ENCODE data around the gene HMX1. TPM values are rescaled to one million over a fixed set of nuclear protein-coding genes. Genes with fewer than 3 reads are reported as not detected.

The HMX1 gene
- total RNA-seq, 2 experiments from 2014 or later, result not detected

DNA sequence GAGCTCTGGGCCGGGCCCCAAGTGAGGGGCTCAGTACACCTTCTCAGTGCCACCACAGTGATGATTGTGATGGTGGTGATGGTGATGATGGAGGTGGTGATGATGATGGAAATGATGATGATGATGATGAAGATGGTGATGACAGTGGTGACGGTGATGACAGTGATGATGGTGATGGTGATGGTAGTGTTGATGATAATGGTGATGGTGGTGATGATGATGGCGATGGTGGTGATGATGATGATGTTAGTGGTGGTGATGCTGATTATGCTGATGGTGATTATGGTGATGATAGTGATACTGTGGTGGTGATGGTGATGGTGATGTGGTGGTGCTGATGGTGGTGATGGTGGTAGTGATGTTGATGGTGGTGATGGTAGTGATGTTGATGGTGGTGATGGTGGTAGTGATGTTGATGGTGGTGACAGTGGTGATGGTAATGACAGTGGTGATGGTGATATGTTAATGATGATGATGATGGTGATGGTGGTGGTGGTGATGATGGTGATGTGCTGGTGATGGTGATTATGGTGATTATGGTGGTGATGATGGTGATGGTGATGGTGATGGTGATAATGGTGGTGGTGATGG, 29.9 kb downstream of the HMX1 start:
- no peaks in the 10 kb centered on the region for H3K36me3 Mint-ChIP-seq (ENCODE audit: low read depth)
- no peak overlapping the region for H3K4me3 Mint-ChIP-seq
- Histone ChIP-seq H3K36me3 (ENCODE audit: insufficient read depth, low read length) (no peaks in the 10 kb centered on the region), H3K27me3 (ENCODE audit: control insufficient read depth in 1 of 2, insufficient read depth in 2 of 2, low read length in 2 of 2) (no peaks in the 10 kb centered on the region), H3K4me1 (ENCODE audit: insufficient read depth, low read length) (no peaks in the 10 kb centered on the region), H3K4me3 (ENCODE audit: low read length) (no peak overlapping the region), H3K27ac (ENCODE audit: low read depth in 1 of 2, low read length in 2 of 2) (no peak overlapping the region), H3K9me3 (ENCODE audit: control insufficient read depth in 1 of 2, insufficient read depth in 1 of 2, low read length in 2 of 2) (peaks cover 7 to 36% of the 10 kb centered on the region in 2 experiments)
- peaks cover 5% of the 10 kb centered on the region for H3K27me3 Mint-ChIP-seq
- no peak for DNase-seq
- no peak overlapping the region for H3K27ac Mint-ChIP-seq
- ChIA-PET CTCF (no interaction called here), POLR2A (no interaction called here)
- H3K9me3 Mint-ChIP-seq, result peaks cover 2% of the 10 kb centered on the region
- intact Hi-C loops (cut with DNase I, micrococcal nuclease), result no loop called here
- TF ChIP-seq, protein P1, sequence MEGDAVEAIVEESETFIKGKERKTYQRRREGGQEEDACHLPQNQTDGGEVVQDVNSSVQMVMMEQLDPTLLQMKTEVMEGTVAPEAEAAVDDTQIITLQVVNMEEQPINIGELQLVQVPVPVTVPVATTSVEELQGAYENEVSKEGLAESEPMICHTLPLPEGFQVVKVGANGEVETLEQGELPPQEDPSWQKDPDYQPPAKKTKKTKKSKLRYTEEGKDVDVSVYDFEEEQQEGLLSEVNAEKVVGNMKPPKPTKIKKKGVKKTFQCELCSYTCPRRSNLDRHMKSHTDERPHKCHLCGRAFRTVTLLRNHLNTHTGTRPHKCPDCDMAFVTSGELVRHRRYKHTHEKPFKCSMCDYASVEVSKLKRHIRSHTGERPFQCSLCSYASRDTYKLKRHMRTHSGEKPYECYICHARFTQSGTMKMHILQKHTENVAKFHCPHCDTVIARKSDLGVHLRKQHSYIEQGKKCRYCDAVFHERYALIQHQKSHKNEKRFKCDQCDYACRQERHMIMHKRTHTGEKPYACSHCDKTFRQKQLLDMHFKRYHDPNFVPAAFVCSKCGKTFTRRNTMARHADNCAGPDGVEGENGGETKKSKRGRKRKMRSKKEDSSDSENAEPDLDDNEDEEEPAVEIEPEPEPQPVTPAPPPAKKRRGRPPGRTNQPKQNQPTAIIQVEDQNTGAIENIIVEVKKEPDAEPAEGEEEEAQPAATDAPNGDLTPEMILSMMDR (IDR thresholded peaks at IDR 0.05), result no peak
- ATAC-seq (ENCODE audit: poor library complexity), result no peak
- no peaks in the 10 kb centered on the region for H3K4me1 Mint-ChIP-seq (ENCODE audit: low read depth)

DNA sequence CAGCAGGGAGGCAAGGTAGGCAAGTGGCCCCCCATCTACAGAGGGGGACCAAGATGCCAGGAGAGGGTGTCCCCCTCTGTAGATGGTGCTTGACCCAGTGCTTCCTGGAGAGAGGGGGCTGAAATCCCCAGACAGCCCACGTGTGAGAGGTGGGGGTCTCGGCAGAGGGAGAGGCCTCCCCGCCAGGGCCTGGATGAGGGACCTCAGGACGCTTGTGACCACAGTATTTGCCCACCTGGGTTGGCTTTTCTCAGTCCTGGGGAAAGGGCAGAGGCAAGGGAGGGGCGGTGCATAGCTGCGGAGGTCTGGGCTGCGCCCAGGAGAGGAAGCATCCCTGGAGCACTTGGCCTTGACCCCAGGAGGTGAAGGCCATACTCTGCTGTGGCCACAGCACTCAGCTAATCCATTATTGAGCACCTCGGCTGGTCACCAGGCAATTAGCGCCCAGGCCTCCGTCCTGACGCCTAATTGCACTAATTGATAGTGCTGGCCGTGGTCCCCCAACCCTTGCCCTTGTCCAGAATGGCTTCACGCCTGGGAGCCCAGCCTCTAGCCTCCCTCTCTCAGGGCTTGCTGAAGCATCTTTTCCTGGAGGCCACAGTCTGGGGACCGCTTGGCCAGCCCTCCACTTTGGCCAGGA, 30.7 kb downstream of the HMX1 start:
- Histone ChIP-seq H3K27me3 (ENCODE audit: control insufficient read depth in 1 of 2, insufficient read depth in 2 of 2, low read length in 2 of 2) (no peaks in the 10 kb centered on the region), H3K36me3 (ENCODE audit: insufficient read depth, low read length) (no peaks in the 10 kb centered on the region), H3K4me1 (ENCODE audit: insufficient read depth, low read length) (no peaks in the 10 kb centered on the region), H3K4me3 (ENCODE audit: low read length) (no peak overlapping the region), H3K27ac (ENCODE audit: low read depth in 1 of 2, low read length in 2 of 2) (no peak overlapping the region), H3K9me3 (ENCODE audit: control insufficient read depth in 1 of 2, insufficient read depth in 1 of 2, low read length in 2 of 2) (peaks cover 7 to 32% of the 10 kb centered on the region in 2 experiments)
- TF ChIP-seq, protein P1 (IDR thresholded peaks at IDR 0.05), result no peak
- peaks cover 2% of the 10 kb centered on the region for H3K9me3 Mint-ChIP-seq
- H3K27me3 Mint-ChIP-seq, result peaks cover 5% of the 10 kb centered on the region
- H3K27ac Mint-ChIP-seq, result no peak overlapping the region
- no peaks in the 10 kb centered on the region for H3K36me3 Mint-ChIP-seq (ENCODE audit: low read depth)
- intact Hi-C loops (cut with DNase I, micrococcal nuclease), result no loop called here
- DNase-seq (no peak), ATAC-seq (ENCODE audit: poor library complexity) (no peak)
- CTCF ChIA-PET, result no interaction called here
- no peaks in the 10 kb centered on the region for H3K4me1 Mint-ChIP-seq (ENCODE audit: low read depth)
- no peak overlapping the region for H3K4me3 Mint-ChIP-seq
- POLR2A ChIA-PET, result no interaction called here

DNA sequence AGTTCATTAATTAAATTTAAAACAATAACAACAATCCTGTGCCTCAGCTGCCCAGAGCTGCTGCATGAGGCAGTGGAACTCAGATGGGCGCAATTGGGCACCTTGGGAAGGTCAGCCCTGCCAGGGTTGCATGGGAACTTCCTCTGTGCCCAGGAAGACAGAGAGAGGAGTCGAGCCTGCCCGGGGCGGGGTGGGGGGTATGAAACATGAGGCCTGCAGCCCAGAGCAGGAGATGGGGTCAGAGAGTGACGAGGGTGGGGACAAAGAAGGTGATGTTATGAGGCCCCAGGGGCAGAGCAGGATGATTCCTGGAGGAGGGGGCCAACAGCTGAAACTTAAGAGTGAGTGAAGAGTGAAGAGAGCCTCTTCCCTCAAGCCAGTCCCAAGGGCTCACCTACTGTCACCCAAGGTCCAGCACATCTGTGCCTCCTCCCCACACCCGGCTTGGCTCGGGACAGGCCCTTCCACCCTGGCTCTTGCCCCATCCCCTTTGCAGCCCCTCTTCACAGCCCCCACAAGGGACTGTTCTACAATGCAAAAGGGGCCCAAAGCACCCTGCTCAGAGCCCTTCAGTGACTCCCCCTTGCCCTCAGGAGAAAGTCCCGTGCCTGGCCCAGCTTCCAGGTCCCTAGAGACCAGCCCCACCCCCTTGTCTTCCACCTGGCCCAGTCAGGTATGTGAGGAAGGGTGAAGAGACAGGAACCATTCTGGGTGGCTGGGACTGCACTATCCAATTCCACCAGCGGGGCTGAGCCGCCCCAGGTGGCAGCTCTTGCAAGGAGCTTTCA, 31.4 kb downstream of the HMX1 start:
- Mint-ChIP-seq H3K4me3 (no peak overlapping the region), H3K9me3 (peaks cover 2% of the 10 kb centered on the region), H3K27me3 (peaks cover 5% of the 10 kb centered on the region), H3K27ac (no peak overlapping the region), H3K4me1 (ENCODE audit: low read depth) (no peaks in the 10 kb centered on the region), H3K36me3 (ENCODE audit: low read depth) (no peaks in the 10 kb centered on the region)
- intact Hi-C loops (cut with DNase I, micrococcal nuclease), result no loop called here
- ATAC-seq (ENCODE audit: poor library complexity), result no peak
- Histone ChIP-seq H3K27ac (ENCODE audit: low read depth in 1 of 2, low read length in 2 of 2) (no peak overlapping the region), H3K9me3 (ENCODE audit: control insufficient read depth in 1 of 2, insufficient read depth in 1 of 2, low read length in 2 of 2) (peaks cover 7 to 29% of the 10 kb centered on the region in 2 experiments), H3K4me1 (ENCODE audit: insufficient read depth, low read length) (no peaks in the 10 kb centered on the region), H3K4me3 (ENCODE audit: low read length) (no peak overlapping the region), H3K36me3 (ENCODE audit: insufficient read depth, low read length) (no peaks in the 10 kb centered on the region), H3K27me3 (ENCODE audit: control insufficient read depth in 1 of 2, insufficient read depth in 2 of 2, low read length in 2 of 2) (no peaks in the 10 kb centered on the region)
- ChIA-PET CTCF (no interaction called here), POLR2A (no interaction called here)
- DNase-seq, result no peak
- TF ChIP-seq, protein P1 (IDR thresholded peaks at IDR 0.05), result no peak
